GM23338 (cell line): Measurements from ENCODE around the gene FBXO15. TPM values are rescaled to one million over a fixed set of nuclear protein-coding genes. Genes with fewer than 3 reads are reported as not detected.

Source experiments
- ATAC-seq: fragments of 200-7000 bp; cut with Tn5 transposase; 3 replicates; pipeline ENCODE4 v1.9.1; 2020
- DNase-seq: peaks from one replicate; pipeline ENCODE4 v3.0.0-alpha.2; 2015; ENCODE audit warnings: low spot score
- H2AFZ ChIP-seq: fragments of 200-600 bp; sonication (generic); 2 replicates; pipeline ENCODE4 v1.8.0; 2016; ENCODE audit warnings: antibody characterized with exemption, mild to moderate bottlenecking, moderate library complexity
- H3F3A ChIP-seq: fragments of 200-600 bp; sonication (generic); replicated peaks from 2 replicates; pipeline ENCODE4 v1.8.0; 2017; ENCODE audit warnings: antibody characterized with exemption, mixed run types, low read depth
- H3K27ac ChIP-seq: fragments of 200-600 bp; sonication (generic); 2 replicates; pipeline ENCODE4 v1.6.1; 2016; ENCODE audit warnings: low read depth
- H3K27me3 ChIP-seq: fragments of 200-600 bp; sonication (generic); 2 replicates; pipeline ENCODE4 v1.8.0; 2016; ENCODE audit warnings: mild to moderate bottlenecking, mixed run types, moderate library complexity; ENCODE audit not compliant: insufficient read depth
- H3K36me3 ChIP-seq: fragments of 200-600 bp; sonication (generic); 2 replicates; pipeline ENCODE4 v1.8.0; 2016; ENCODE audit warnings: mild to moderate bottlenecking; ENCODE audit not compliant: insufficient read depth
- H3K4me1 ChIP-seq: fragments of 200-600 bp; sonication (generic); 2 replicates; pipeline ENCODE4 v1.8.0; 2016; ENCODE audit warnings: mild to moderate bottlenecking, moderate library complexity; ENCODE audit not compliant: insufficient read depth
- H3K4me2 ChIP-seq: fragments of 200-600 bp; sonication (generic); 2 replicates; pipeline ENCODE4 v1.7.1; 2017; ENCODE audit warnings: mixed run types
- H3K4me3 ChIP-seq: fragments of 200-600 bp; sonication (generic); 2 replicates; pipeline ENCODE4 v1.6.1; 2016; ENCODE audit warnings: mixed run types
- H3K79me2 ChIP-seq: fragments of 200-600 bp; sonication (generic); replicated peaks from 2 replicates; pipeline ENCODE4 v1.8.0; 2017; ENCODE audit warnings: mild to moderate bottlenecking; ENCODE audit not compliant: insufficient read depth
- H3K9me2 ChIP-seq: fragments of 200-600 bp; sonication (generic); 2 replicates; pipeline ENCODE4 v1.8.0; 2017; ENCODE audit not compliant: insufficient read depth
- H4K20me1 ChIP-seq: fragments of 200-600 bp; sonication (generic); replicated peaks from 2 replicates; pipeline ENCODE4 v1.8.0; 2017; ENCODE audit warnings: mild to moderate bottlenecking; ENCODE audit not compliant: insufficient read depth
- H3K27ac Mint-ChIP-seq: 2 replicates; pipeline ENCODE4 v1.8.0; 2020; ENCODE audit warnings: inconsistent platforms, mild to moderate bottlenecking, moderate library complexity, mixed read lengths
- H3K27me3 Mint-ChIP-seq: 3 replicates; pipeline ENCODE4 v1.8.0; 2022; ENCODE audit warnings: low read depth, mild to moderate bottlenecking, moderate library complexity, mixed read lengths, inconsistent platforms; ENCODE audit not compliant: insufficient read depth, poor library complexity
- H3K36me3 Mint-ChIP-seq: 3 replicates; pipeline ENCODE4 v1.8.0; 2021; ENCODE audit warnings: low read depth, mild to moderate bottlenecking, inconsistent platforms, moderate library complexity, mixed read lengths
- H3K4me1 Mint-ChIP-seq: 3 replicates; pipeline ENCODE4 v1.8.0; 2020; ENCODE audit warnings: mild to moderate bottlenecking, inconsistent platforms, mixed read lengths
- H3K4me3 Mint-ChIP-seq: 3 replicates; pipeline ENCODE4 v1.8.0; 2021; ENCODE audit warnings: moderate library complexity, mild to moderate bottlenecking, inconsistent platforms, mixed read lengths
- H3K9me3 Mint-ChIP-seq: 3 replicates; pipeline ENCODE4 v1.8.0; 2020; ENCODE audit warnings: moderate library complexity, mild to moderate bottlenecking, inconsistent platforms, mixed read lengths
- CREB1 ChIP-seq: fragments of 250-450 bp; sonication (Bioruptor Pico); IDR thresholded peaks from 2 replicates; pipeline ENCODE4 v1.5.0; 2020; ENCODE audit warnings: low read depth, mild to moderate bottlenecking, moderate library complexity
- ETS1 ChIP-seq: IDR thresholded peaks from 2 replicates; pipeline ENCODE4 v1.6.1; 2016; ENCODE audit warnings: antibody characterized with exemption
- JUNB ChIP-seq: IDR thresholded peaks from one replicate; pipeline ENCODE4 v1.6.1; 2016; ENCODE audit warnings: antibody characterized with exemption; ENCODE audit not compliant: unreplicated experiment
- POLR2AphosphoS5 ChIP-seq: IDR thresholded peaks from 2 replicates; pipeline ENCODE4 v1.6.1; 2016; ENCODE audit warnings: antibody characterized with exemption, low read depth
- ZNF331 ChIP-seq: fragments of 250-450 bp; sonication (Bioruptor Pico); IDR thresholded peaks from 2 replicates; pipeline ENCODE4 v1.5.0; 2020; ENCODE audit warnings: low read depth, mild to moderate bottlenecking, moderate library complexity
- ZNF462 ChIP-seq: fragments of 250-450 bp; sonication (Bioruptor Pico); IDR thresholded peaks from 2 replicates; pipeline ENCODE4 v1.5.0; 2020; ENCODE audit warnings: mild to moderate bottlenecking, moderate library complexity
- polyA plus RNA-seq: library from polyadenylated mRNA; unstranded; fragments of >200 nt; fragmentation: Nextera tagmentation; extraction: Ambion mirVana; gene quantifications from 2 replicates; pipeline ENCODE4 v1.2.1, GENCODE V29; 2016
- total RNA-seq: library from RNA; depleted of rRNA; stranded (reverse); fragments of >200 nt; shearing (Covaris generic); gene quantifications from 2 replicates; pipeline ENCODE4 v1.2.3, GENCODE V29; 2014

FBXO15 gene
- total and polyA plus RNA-seq, 2 experiments from 2014 or later = 0.21 to 0.53 TPM

GRCh38 chr18:74131124-74131523, 16.5 kb downstream of the FBXO15 start:
- no peak overlapping the region for H3K27ac Mint-ChIP-seq
- no peak overlapping the region for H3K4me3 ChIP-seq
- no peak overlapping the region for H3K4me3 Mint-ChIP-seq
- no peaks in the 10 kb centered on the region; the same call in 2 of the 3 replicates for H3K9me3 Mint-ChIP-seq
- H3K27me3 ChIP-seq = no peaks in the 10 kb centered on the region
- DNase-seq (no peak), ATAC-seq (no peak)
- H3K4me2 ChIP-seq = no peak overlapping the region
- no peaks in the 10 kb centered on the region for H3K79me2 ChIP-seq
- no peak overlapping the region for H3K27ac ChIP-seq
- no peak overlapping the region for H2AFZ ChIP-seq
- H3K4me1 Mint-ChIP-seq = peaks cover 18% of the 10 kb centered on the region
- H3K27me3 Mint-ChIP-seq = peaks cover 3% of the 10 kb centered on the region
- no peaks in the 10 kb centered on the region for H3K36me3 ChIP-seq
- H3K4me1 ChIP-seq = no peaks in the 10 kb centered on the region
- TF ChIP-seq POLR2AphosphoS5 (no peak), JUNB (no peak), ETS1 (no peak), ZNF331 (CRISPR knock-in tag) (no peak), ZNF462 (CRISPR knock-in tag) (no peak), CREB1 (no peak)
- no peaks in the 10 kb centered on the region for H3K36me3 Mint-ChIP-seq
- no peaks in the 10 kb centered on the region for H3K9me2 ChIP-seq
- H3F3A ChIP-seq = no peaks in the 10 kb centered on the region
- H4K20me1 ChIP-seq = no peaks in the 10 kb centered on the region
